ENCODE results near the gene PCDHGB1. TPM values are rescaled to one million over a fixed set of nuclear protein-coding genes. Genes with fewer than 3 reads are reported as not detected.
"Not testable (repeated sequence)": the region's sequence is repeated elsewhere in the genome, so short reads cannot be mapped to it uniquely, and the experiment has no call there.

PCDHGB1 gene
- total RNA-seq, 1 experiment from 2014 or later, result 0.15 TPM

GRCh38 chr5:141330299-141331080 is 19.4 kb upstream of the PCDHGB1 start, which contains the start of gene PCDHGA1:
PCDHGA1 (plus strand) TSS chr5:141330514.
- no peaks in the 10 kb centered on the region for H3K79me2 ChIP-seq (ENCODE audit: insufficient read depth, low read length)
- CTCF ChIA-PET, result interaction anchor here (0.7 to 1.5 kb wide), 2 partner anchors 227 to 233 kb away, joined by 3 read pairs; no protein-coding TSS in a partner anchor
- no peaks in the 10 kb centered on the region for H4K20me1 ChIP-seq (ENCODE audit: insufficient read depth)
- H3K9ac ChIP-seq (ENCODE audit: low read length), result no peak within 1 kb of the TSS
- no peak within 1 kb of the TSS for H3K4me3 ChIP-seq (replicated peaks in 1 of 2; ENCODE audit: low read depth in 1 of 2, low read length in 2 of 2)
- no peaks in the 10 kb centered on the region for H3K4me1 ChIP-seq (ENCODE audit: control insufficient read depth in 1 of 2, insufficient read depth in 2 of 2, low read length in 2 of 2)
- H3K36me3 ChIP-seq (ENCODE audit: control insufficient read depth in 1 of 2, insufficient read depth in 2 of 2, low read length in 2 of 2), result no peaks in the 10 kb centered on the region
- no peak within 1 kb of the TSS for H3K27ac ChIP-seq (ENCODE audit: low read depth, low read length)
- ATAC-seq, result 0 out of 2 replicates have a peak, but pooled peaks have one; percentile 49
- no peaks in the 10 kb centered on the region for H3K9me3 ChIP-seq (ENCODE audit: control insufficient read depth in 1 of 2, insufficient read depth in 1 of 2, low read depth in 1 of 2, low read length in 2 of 2)
- DNase-seq (ENCODE audit: low read depth, low spot score), result no peak
- H3K9me2 ChIP-seq (ENCODE audit: insufficient read depth), result no peaks in the 10 kb centered on the region
- TF ChIP-seq CTCF (IDR thresholded peaks at IDR 0.05 in 2 of 3, conservative IDR thresholded peaks at IDR 0.05 in 1 of 3; ENCODE audit: borderline replicate concordance in 1 of 3, insufficient read depth in 1 of 3, low read depth in 2 of 3, low read length in 2 of 3) (peak in 2 of 3 experiments; percentile 17 to 39; a peak in 3 of 6 replicates), CEBPB (IDR thresholded peaks at IDR 0.05; ENCODE audit: low read depth) (no peak), POLR2AphosphoS5 (IDR thresholded peaks at IDR 0.05; ENCODE audit: low read depth, low read length) (no peak), POLR2A (IDR thresholded peaks at IDR 0.05; ENCODE audit: borderline replicate concordance, extremely low read depth, insufficient read depth, insufficient read length) (no peak), JUND (IDR thresholded peaks at IDR 0.05) (no peak), RAD21 (IDR thresholded peaks at IDR 0.05; ENCODE audit: low read depth) (peak; percentile 16; the same call in 1 of the 2 replicates), ZNF274 (IDR thresholded peaks at IDR 0.05; ENCODE audit: low read depth, low read length) (no peak), SIN3A (IDR thresholded peaks at IDR 0.05; ENCODE audit: low read depth) (no peak), EGR1 (IDR thresholded peaks at IDR 0.05; ENCODE audit: low read depth) (no peak), REST (IDR thresholded peaks at IDR 0.05; ENCODE audit: low read depth) (no peak)
- H2AFZ ChIP-seq (ENCODE audit: low read depth, low read length, poor library complexity, severe bottlenecking), result no peak within 1 kb of the TSS
- POLR2A ChIA-PET, result no interaction called here
- BruUV-seq (replicated peaks), result no TSS peak
- H3K4me2 ChIP-seq (ENCODE audit: low read length), result no peak within 1 kb of the TSS
- H3K27me3 ChIP-seq (ENCODE audit: insufficient read depth, low read length), result no peaks in the 10 kb centered on the region
- RAD21 ChIA-PET (ENCODE audit: low non-redundant PET in 1 of 2, low total read pairs in 2 of 2, uncharacterized antibody in 2 of 2, unreplicated experiment in 2 of 2), result no interaction called here
- intact Hi-C loops (cut with micrococcal nuclease), result no loop called here

GRCh38 chr5:141332571-141332970 is 17.3 kb upstream of the PCDHGB1 start:
- H3K9me2 ChIP-seq (ENCODE audit: insufficient read depth); H3K36me3 ChIP-seq (ENCODE audit: control insufficient read depth in 1 of 2, insufficient read depth in 2 of 2, low read length in 2 of 2); H3K9ac ChIP-seq (ENCODE audit: low read length); H3K9me3 ChIP-seq (ENCODE audit: control insufficient read depth in 1 of 2, insufficient read depth in 1 of 2, low read depth in 1 of 2, low read length in 2 of 2); POLR2A ChIA-PET; H3K4me1 ChIP-seq (ENCODE audit: control insufficient read depth in 1 of 2, insufficient read depth in 2 of 2, low read length in 2 of 2); BruUV-seq (replicated peaks); RAD21 ChIA-PET (ENCODE audit: low non-redundant PET in 1 of 2, low total read pairs in 2 of 2, uncharacterized antibody in 2 of 2, unreplicated experiment in 2 of 2); H3K27me3 ChIP-seq (ENCODE audit: insufficient read depth, low read length); H3K4me3 ChIP-seq (replicated peaks in 1 of 2; ENCODE audit: low read depth in 1 of 2, low read length in 2 of 2); intact Hi-C loops (cut with micrococcal nuclease); H3K27ac ChIP-seq (ENCODE audit: low read depth, low read length); H4K20me1 ChIP-seq (ENCODE audit: insufficient read depth); DNase-seq (ENCODE audit: low read depth, low spot score); H3K4me2 ChIP-seq (ENCODE audit: low read length); H3K79me2 ChIP-seq (ENCODE audit: insufficient read depth, low read length); ATAC-seq; CTCF ChIA-PET; H2AFZ ChIP-seq (ENCODE audit: low read depth, low read length, poor library complexity, severe bottlenecking): not testable (repeated sequence)
